Gastroesophageal sphincter (tissue), 4 donors: ENCODE data around the gene VTCN1. TPM values are rescaled to one million over a fixed set of nuclear protein-coding genes. Genes with fewer than 3 reads are reported as not detected.

Experiments used
- ATAC-seq: fragments of 150-250 bp; one replicate; pipeline ENCODE4 v1.9.1; 2016; ENCODE audit warnings: mild to moderate bottlenecking, moderate library complexity
- H3K27ac ChIP-seq, 4 donors: fragments of 200-600 bp; sonication (generic) in 3 of 4; 1 replicate in 3 of 4; 2 replicates in 1 of 4; pipeline ENCODE4 v1.5.1; 2016 to 2019
- H3K27me3 ChIP-seq: fragments of 200-600 bp; sonication (generic); one replicate; pipeline ENCODE4 v1.5.1; 2019
- H3K36me3 ChIP-seq, 2 donors: fragments of 200-600 bp; sonication (generic); one replicate each; pipeline ENCODE4 v1.5.1; 2019; ENCODE audit warnings: control low read depth in 1 of 2
- H3K4me1 ChIP-seq, 3 donors: fragments of 200-600 bp; sonication (generic); 1 replicate in 2 of 3; 2 replicates in 1 of 3; pipeline ENCODE4 v1.5.1; 2016 to 2019; ENCODE audit warnings: control low read depth in 2 of 3
- H3K4me3 ChIP-seq, 2 donors: fragments of 200-600 bp; sonication (generic); one replicate each; pipeline ENCODE4 v1.5.1; 2019; ENCODE audit warnings: mild to moderate bottlenecking in 1 of 2, moderate library complexity in 1 of 2
- H3K9me3 ChIP-seq, 3 donors: fragments of 200-600 bp; sonication (generic); one replicate each; pipeline ENCODE4 v1.5.1; 2017 to 2019; ENCODE audit warnings: control low read depth in 2 of 3
- CTCF ChIP-seq, 4 experiments: fragments of 200-600 bp in 2 of 4; fragments of 450-650 bp in 2 of 4; sonication (generic) in 1 of 4; IDR thresholded peaks; one replicate each; pipeline ENCODE4 v1.5.1; 2017 to 2019; ENCODE audit warnings: antibody characterized with exemption in 4 of 4, mild to moderate bottlenecking in 2 of 4, moderate library complexity in 2 of 4
- EP300 ChIP-seq: sonication (generic); formaldehyde crosslinking; IDR thresholded peaks from one replicate; pipeline ENCODE4 v1.6.1; 2017; ENCODE audit warnings: antibody characterized with exemption, mild to moderate bottlenecking
- POLR2A ChIP-seq, 2 donors: fragments of 450-650 bp; IDR thresholded peaks; one replicate each; pipeline ENCODE4 v1.6.1; 2017; ENCODE audit warnings: antibody characterized with exemption in 2 of 2, mild to moderate bottlenecking in 2 of 2, moderate library complexity in 1 of 2
- POLR2AphosphoS5 ChIP-seq: sonication (generic); formaldehyde crosslinking; IDR thresholded peaks from one replicate; pipeline ENCODE4 v1.6.1; 2017; ENCODE audit warnings: antibody characterized with exemption
- WGBS, 2 donors: methylation state at CpG; one replicate each; pipeline ENCODE4 v1.1.5; 2018; ENCODE audit warnings: low coverage in 1 of 2; 5-methylcytosine and 5-hydroxymethylcytosine counted together
- total RNA-seq, 4 donors: library from RNA; depleted of rRNA; stranded (reverse); fragments of >200 nt; gene quantifications; one replicate each; pipeline ENCODE4 v1.1.0, GENCODE V29; 2016

The VTCN1 gene
- total RNA-seq, 4 donors from 2014 or later, result 2.1 TPM; not detected in 3

GRCh38 chr1:117237726-117238381, 27.1 kb upstream of the VTCN1 start:
- H3K9me3 ChIP-seq, result no peaks in the 10 kb centered on the region
- H3K27ac ChIP-seq, result no peak overlapping the region
- no peaks in the 10 kb centered on the region for H3K36me3 ChIP-seq
- ATAC-seq, result peak; percentile 31
- H3K27me3 ChIP-seq, result no peaks in the 10 kb centered on the region
- TF ChIP-seq EP300, result no peak
- no peak for TF ChIP-seq CTCF (IDR thresholded peaks at IDR 0.05)
- no peak for TF ChIP-seq POLR2AphosphoS5
- TF ChIP-seq POLR2A (IDR thresholded peaks at IDR 0.05), result no peak
- H3K4me1 ChIP-seq, result no peaks in the 10 kb centered on the region
- WGBS, 2 donors, result 14 to 25% methylated on average over 1 of the region's 1 CpG
- no peak overlapping the region for H3K4me3 ChIP-seq

GRCh38 chr1:117235863-117236465, 25.2 kb upstream of the VTCN1 start:
- no peaks in the 10 kb centered on the region for H3K27me3 ChIP-seq
- WGBS, 2 donors, result 82% methylated on average over 2 of the region's 2 CpGs; no CpG with 5 or more reads in 1 of the 2 donors

GRCh38 chr1:117232531-117232930, 21.8 kb upstream of the VTCN1 start:
- no peak for TF ChIP-seq POLR2A (IDR thresholded peaks at IDR 0.05)
- no peak for TF ChIP-seq EP300
- TF ChIP-seq CTCF (IDR thresholded peaks at IDR 0.05), result no peak
- TF ChIP-seq POLR2AphosphoS5, result no peak
- Histone ChIP-seq H3K4me1 (peaks cover 0 to 7% (median 0%) of the 10 kb centered on the region in 3 donors), H3K9me3 (no peaks in the 10 kb centered on the region), H3K27me3 (no peaks in the 10 kb centered on the region), H3K36me3 (no peaks in the 10 kb centered on the region), H3K4me3 (no peak overlapping the region), H3K27ac (no peak overlapping the region)
- no peak for ATAC-seq
- WGBS, 2 donors, result 65 to 73% methylated on average over 1 to 2 of the region's 2 CpGs

More at GRCh38 chr1:117235863-117236465, 25.2 kb upstream of the VTCN1 start:
- Histone ChIP-seq H3K4me3 (no peak overlapping the region), H3K27ac (no peak overlapping the region), H3K4me1 (peaks cover 0 to 7% (median 0%) of the 10 kb centered on the region in 3 donors), H3K9me3 (no peaks in the 10 kb centered on the region), H3K36me3 (no peaks in the 10 kb centered on the region)
- ATAC-seq, result no peak
- TF ChIP-seq CTCF (IDR thresholded peaks at IDR 0.05) (no peak), EP300 (no peak)

- no peaks in the 10 kb centered on the region for H3K36me3 ChIP-seq
- no peak overlapping the region for H3K27ac ChIP-seq
- no peaks in the 10 kb centered on the region for H3K9me3 ChIP-seq
- no peaks in the 10 kb centered on the region for H3K27me3 ChIP-seq
- no peak overlapping the region for H3K4me3 ChIP-seq
- TF ChIP-seq POLR2A (IDR thresholded peaks at IDR 0.05) (no peak), CTCF (IDR thresholded peaks at IDR 0.05) (no peak), POLR2AphosphoS5 (no peak), EP300 (no peak)
- WGBS, 2 donors, result 24 to 34% methylated on average over 2 of the region's 4 CpGs
- no peak for ATAC-seq
- H3K4me1 ChIP-seq, result peaks cover 0 to 7% (median 0%) of the 10 kb centered on the region in 3 donors
These were observed 21.1 kb upstream of the VTCN1 start for GRCh38 chr1:117231748-117232373.

- Histone ChIP-seq H3K4me3 (no peak overlapping the region), H3K27ac (no peak overlapping the region), H3K4me1 (peaks cover 0 to 7% (median 0%) of the 10 kb centered on the region in 3 donors), H3K36me3 (no peaks in the 10 kb centered on the region), H3K9me3 (no peaks in the 10 kb centered on the region), H3K27me3 (no peaks in the 10 kb centered on the region)
- TF ChIP-seq EP300 (no peak), POLR2A (IDR thresholded peaks at IDR 0.05) (no peak), POLR2AphosphoS5 (no peak), CTCF (IDR thresholded peaks at IDR 0.05) (no peak)
- WGBS, 2 donors, result 50% methylated on average over 2 of the region's 2 CpGs
- ATAC-seq, result no peak
These were observed 20.6 kb upstream of the VTCN1 start for GRCh38 chr1:117231312-117231711.
